Common myeloid progenitor, CD34-positive (primary cell): Measurements from ENCODE around the gene MRGPRG.

Experiments used
- CTCF ChIA-PET: fragments of 350-600 bp; sonication (Branson Sonifier 250); formaldehyde crosslinking; loops from one replicate; lab custom pipeline; 2021; ENCODE audit warnings: antibody characterized with exemption; lab: Charles Lee
- POLR2A ChIA-PET: fragments of 350-600 bp; sonication (Branson Sonifier 250); formaldehyde crosslinking; loops from one replicate; lab custom pipeline; 2021; ENCODE audit warnings: antibody characterized with exemption; lab: Charles Lee
- DNase-seq, 3 donors: peaks; one replicate each; pipeline versions ENCODE4 v3.0.0 to v3.0.0-alpha.2; 2013
- H3K27ac ChIP-seq, 2 experiments: 1 replicate in 1 of 2; 2 replicates in 1 of 2; pipeline ENCODE4 v1.7.0; 2013; ENCODE audit warnings: inconsistent platforms in 2 of 2, low read length in 2 of 2, mild to moderate bottlenecking in 2 of 2, low read depth in 1 of 2, moderate library complexity in 1 of 2; ENCODE audit not compliant: severe bottlenecking in 2 of 2, insufficient read depth in 1 of 2, poor library complexity in 1 of 2
- H3K27me3 ChIP-seq, 5 experiments: replicated peaks in 2 of 5; 1 replicate in 3 of 5; 2 replicates in 2 of 5; pipeline versions ENCODE4 v1.6.1 to v1.7.0; 2013; ENCODE audit warnings: low read length in 4 of 5, mild to moderate bottlenecking in 2 of 5, moderate library complexity in 2 of 5, inconsistent platforms in 1 of 5; ENCODE audit not compliant: insufficient read depth in 5 of 5, control insufficient read depth in 4 of 5
- H3K36me3 ChIP-seq, 4 experiments: 1 replicate in 2 of 4; 2 replicates in 2 of 4; pipeline versions ENCODE4 v1.6.1 to v1.7.0; 2013; ENCODE audit warnings: low read length in 3 of 4, control low read depth in 1 of 4, mild to moderate bottlenecking in 1 of 4; ENCODE audit not compliant: control insufficient read depth in 4 of 4, insufficient read depth in 4 of 4
- H3K4me1 ChIP-seq, 4 experiments: 1 replicate in 3 of 4; 2 replicates in 1 of 4; pipeline versions ENCODE4 v1.6.1 to v1.7.1; 2013; ENCODE audit warnings: low read length in 3 of 4, mild to moderate bottlenecking in 3 of 4, control low read depth in 1 of 4, inconsistent platforms in 1 of 4, moderate library complexity in 1 of 4; ENCODE audit not compliant: control insufficient read depth in 4 of 4, insufficient read depth in 4 of 4; ENCODE audit errors: control extremely low read depth in 1 of 4
- H3K4me3 ChIP-seq, 7 experiments: 1 replicate in 4 of 7; 2 replicates in 3 of 7; pipeline versions ENCODE4 v1.5.1 to v1.7.0; 2013; ENCODE audit warnings: mild to moderate bottlenecking in 7 of 7, low read length in 6 of 7, moderate library complexity in 6 of 7, inconsistent platforms in 2 of 7, low read depth in 2 of 7, control low read depth in 1 of 7; ENCODE audit not compliant: insufficient read depth in 4 of 7, control insufficient read depth in 1 of 7; ENCODE audit errors: extremely low read depth in 1 of 7
- H3K9me3 ChIP-seq, 5 experiments: 1 replicate in 4 of 5; 2 replicates in 1 of 5; pipeline versions ENCODE4 v1.6.1 to v1.7.1; 2013; ENCODE audit warnings: low read length in 4 of 5, mild to moderate bottlenecking in 2 of 5, inconsistent platforms in 1 of 5, low read depth in 1 of 5, moderate library complexity in 1 of 5; ENCODE audit not compliant: control insufficient read depth in 4 of 5, insufficient read depth in 2 of 5; ENCODE audit errors: control extremely low read depth in 1 of 5
- WGBS: methylation state at CpG from one replicate; pipeline ENCODE4 v1.1.5; 2013; ENCODE audit not compliant: insufficient coverage; 5-methylcytosine and 5-hydroxymethylcytosine counted together

Gene MRGPRG

GRCh38 chr11:3243880-3244279 is 25.3 kb upstream of the MRGPRG start:
- Histone ChIP-seq H3K27ac (no peak overlapping the region), H3K36me3 (no peaks in the 10 kb centered on the region), H3K4me1 (no peaks in the 10 kb centered on the region), H3K27me3 (no peaks in the 10 kb centered on the region), H3K9me3 (no peaks in the 10 kb centered on the region), H3K4me3 (no peak overlapping the region)
- DNase-seq = no peak
- CTCF ChIA-PET = no interaction called here
- POLR2A ChIA-PET = no interaction called here
- WGBS = 100% methylated on average over 1 of the region's 1 CpG

- H3K27me3 ChIP-seq = no peaks in the 10 kb centered on the region
- ChIA-PET POLR2A (no interaction called here), CTCF (no interaction called here)
- no peak overlapping the region for H3K27ac ChIP-seq
- no peaks in the 10 kb centered on the region for H3K36me3 ChIP-seq
- no peaks in the 10 kb centered on the region for H3K9me3 ChIP-seq
- no peak for DNase-seq
- no peak overlapping the region for H3K4me3 ChIP-seq
- H3K4me1 ChIP-seq = no peaks in the 10 kb centered on the region
- 100% methylated on average over 1 of the region's 2 CpGs for WGBS
Measured at GRCh38 chr11:3237119-3237518, 18.5 kb upstream of the MRGPRG start.

- 68% methylated on average over 7 of the region's 7 CpGs for WGBS
- CTCF ChIA-PET = no interaction called here
- POLR2A ChIA-PET = no interaction called here
- H3K9me3 ChIP-seq = no peaks in the 10 kb centered on the region
- no peak overlapping the region for H3K4me3 ChIP-seq
- H3K27me3 ChIP-seq = no peaks in the 10 kb centered on the region
- no peaks in the 10 kb centered on the region for H3K4me1 ChIP-seq
- no peaks in the 10 kb centered on the region for H3K36me3 ChIP-seq
- DNase-seq = no peak
- no peak overlapping the region for H3K27ac ChIP-seq
Measured at GRCh38 chr11:3234846-3235245, 16.2 kb upstream of the MRGPRG start.

GRCh38 chr11:3232956-3233355 is 14.3 kb upstream of the MRGPRG start:
- no peaks in the 10 kb centered on the region for H3K36me3 ChIP-seq
- WGBS = 97% methylated on average over 19 of the region's 21 CpGs
- no peak overlapping the region for H3K27ac ChIP-seq
- no peaks in the 10 kb centered on the region for H3K27me3 ChIP-seq
- no peaks in the 10 kb centered on the region for H3K9me3 ChIP-seq
- H3K4me3 ChIP-seq = no peak overlapping the region
- POLR2A ChIA-PET = no interaction called here
- H3K4me1 ChIP-seq = peaks cover 0 to 2% (median 0%) of the 10 kb centered on the region in 4 experiments
- no peak for DNase-seq
- CTCF ChIA-PET = interaction anchor here (0.8 kb wide), 1 partner anchor 10 kb away, joined by 3 read pairs; no protein-coding TSS in a partner anchor

GRCh38 chr11:3231851-3232744 is 13.5 kb upstream of the MRGPRG start, which contains the start of gene MRGPRE:
Gene MRGPRE, minus strand, starts transcription at chr11:3232417. Its CDS starts 3,618 bp downstream, at chr11:3228799.
- 84% methylated on average over 39 of the region's 39 CpGs for WGBS
- Histone ChIP-seq H3K4me3 (no peak within 1 kb of the TSS), H3K4me1 (peaks cover 0 to 2% (median 0%) of the 10 kb centered on the region in 4 experiments), H3K27ac (no peak within 1 kb of the TSS), H3K36me3 (no peaks in the 10 kb centered on the region), H3K27me3 (no peaks in the 10 kb centered on the region), H3K9me3 (no peaks in the 10 kb centered on the region)
- peak in 1 of 3 donors; percentile 16 for DNase-seq
- ChIA-PET CTCF (interaction anchor here (0.8 kb wide), 1 partner anchor 9 kb away, joined by 3 read pairs; no protein-coding TSS in a partner anchor), POLR2A (no interaction called here)

- H3K36me3 ChIP-seq = no peaks in the 10 kb centered on the region
- DNase-seq = no peak
- ChIA-PET CTCF (no interaction called here), POLR2A (no interaction called here)
- no peaks in the 10 kb centered on the region for H3K27me3 ChIP-seq
- WGBS = 87% methylated on average over 3 of the region's 6 CpGs
- H3K9me3 ChIP-seq = no peaks in the 10 kb centered on the region
- H3K4me1 ChIP-seq = peaks cover 0 to 2% (median 0%) of the 10 kb centered on the region in 4 experiments
- H3K27ac ChIP-seq = no peak overlapping the region
- no peak overlapping the region for H3K4me3 ChIP-seq
Measured at GRCh38 chr11:3231550-3231850, 12.9 kb upstream of the MRGPRG start.
